Right lobe of liver (tissue), 6 donors: ENCODE measurements around the gene MAPK6. TPM values are rescaled to one million over a fixed set of nuclear protein-coding genes. Genes with fewer than 3 reads are reported as not detected.
A peak's percentile ranks its signal among the peaks of the same experiment; 100 is the strongest.

Source experiments
- ATAC-seq, 4 donors: fragments of 200-7000 bp; cut with Tn5 transposase; one replicate each; pipeline ENCODE4 v1.9.1; 2020; ENCODE audit warnings: mild to moderate bottlenecking in 4 of 4, moderate library complexity in 4 of 4
- DNase-seq, 3 donors: peaks; one replicate each; pipeline ENCODE4 v3.0.0-alpha.2; 2020
- H3K27ac ChIP-seq, 3 donors: fragments of 200-600 bp; one replicate each; pipeline ENCODE4 v1.8.0; 2022
- H3K27me3 ChIP-seq, 2 donors: fragments of 200-600 bp; one replicate each; pipeline ENCODE4 v1.8.0; 2022
- H3K36me3 ChIP-seq, 4 donors: fragments of 200-600 bp; sonication (generic) in 1 of 4; one replicate each; pipeline versions ENCODE4 v1.5.1 to v1.8.0; 2017 to 2022; ENCODE audit warnings: control low read depth in 1 of 4
- H3K4me1 ChIP-seq, 4 donors: fragments of 200-600 bp; sonication (generic) in 1 of 4; one replicate each; pipeline versions ENCODE4 v1.5.1 to v1.8.0; 2017 to 2022; ENCODE audit warnings: control low read depth in 1 of 4
- H3K4me3 ChIP-seq, 3 donors: fragments of 200-600 bp; one replicate each; pipeline ENCODE4 v1.8.0; 2022
- H3K9me3 ChIP-seq, 4 donors: fragments of 200-600 bp; sonication (generic) in 1 of 4; one replicate each; pipeline versions ENCODE4 v1.5.1 to v1.8.0; 2017 to 2022; ENCODE audit warnings: control low read depth in 1 of 4
- CTCF ChIP-seq, 4 donors: fragments of 200-600 bp in 3 of 4; fragments of 450-650 bp in 1 of 4; IDR thresholded peaks; one replicate each; pipeline versions ENCODE4 v1.5.1 to v1.8.0; 2016 to 2022; ENCODE audit warnings: antibody characterized with exemption in 4 of 4, mild to moderate bottlenecking in 2 of 4
- POLR2A ChIP-seq: fragments of 450-650 bp; IDR thresholded peaks from one replicate; pipeline ENCODE4 v1.6.1; 2017; ENCODE audit warnings: antibody characterized with exemption, mild to moderate bottlenecking
- WGBS: methylation state at CpG from one replicate; pipeline ENCODE4 v1.1.6; 2018; ENCODE audit warnings: low coverage, low lambda C conversion rate; ENCODE audit not compliant: insufficient coverage; ENCODE audit errors: missing lambda C conversion rate; 5-methylcytosine and 5-hydroxymethylcytosine counted together
- intact Hi-C, 2 donors: fragments of 100-400 bp; cut with DNase I; formaldehyde crosslinking; loops; one replicate each; pipeline versions ENCODE4 v1.11.2 to v1.14.1; 2022
- total RNA-seq, 6 experiments: library from RNA; depleted of rRNA in 2 of 6; stranded (reverse); fragments of >200 nt in 2 of 6; fragmentation: NEBNext Ultra II Directional in 3 of 6; extraction: Animal tissue kit (Norgen Biotek cat#: 25700) in 3 of 6; gene quantifications; one replicate each; pipeline versions ENCODE4 v1.1.0 to v1.2.4, GENCODE V29; 2016 to 2023
- donor health status: DM: no; HTN: yes; CAD: no.
- donor health status: DM: no; HTN: no; CAD: no.
- donor health status: DM: no; HTN: no; CAD: no.
- donor health status: DM: no; HTN: yes; CAD: no.
- donor health status: DM: no; HTN: yes; CAD: no.

Gene MAPK6
- total RNA-seq, 6 experiments from 2014 or later: 15.8 to 35.8 (median 22.3) TPM

DNA sequence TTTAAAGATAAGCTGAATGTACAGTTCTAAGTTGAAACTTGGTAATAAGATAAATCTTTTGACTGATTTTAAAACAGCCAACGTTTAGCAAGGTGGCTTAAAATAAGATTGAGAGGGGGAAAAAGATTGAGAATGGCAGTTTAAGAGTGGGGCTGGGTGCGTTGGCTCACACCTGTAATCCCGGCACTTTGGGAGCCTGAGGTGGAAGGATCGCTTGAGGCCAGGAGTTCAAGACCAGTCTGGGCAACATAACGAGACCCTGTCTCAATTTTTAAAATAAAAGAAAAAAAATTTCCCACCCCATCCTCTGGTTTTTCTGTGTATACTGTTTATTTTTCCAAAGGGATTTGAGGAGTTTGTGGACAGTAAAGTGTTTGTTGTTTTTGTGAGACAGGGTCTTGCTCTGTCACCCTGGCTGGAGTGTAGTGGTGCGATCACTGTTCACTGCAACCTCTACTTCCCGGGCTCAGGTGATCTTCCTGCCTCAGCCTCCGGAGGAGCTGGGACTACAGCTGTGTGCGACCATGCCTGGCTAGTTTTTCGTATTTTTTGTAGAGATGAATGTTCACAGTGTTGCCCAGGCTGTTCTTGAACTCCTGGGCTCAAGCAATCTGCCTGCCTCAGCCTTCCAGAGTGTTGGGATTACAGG is 3.0 kb downstream of the MAPK6 start:
- DNase-seq (no peak), ATAC-seq (no peak)
- Histone ChIP-seq H3K9me3 (no peaks in the 10 kb centered on the region), H3K4me3 (peak overlapping the region; percentile 59 to 70 (median 63)), H3K27me3 (no peaks in the 10 kb centered on the region), H3K36me3 (no peaks in the 10 kb centered on the region), H3K4me1 (peaks cover 0 to 35% (median 9%) of the 10 kb centered on the region in 4 donors), H3K27ac (peak overlapping the region; percentile 95 to 97 (median 96))
- TF ChIP-seq CTCF (IDR thresholded peaks at IDR 0.05) (no peak), POLR2A (no peak)
- intact Hi-C loops: no loop called here
- 30% methylated on average over 10 of the region's 10 CpGs for WGBS

DNA sequence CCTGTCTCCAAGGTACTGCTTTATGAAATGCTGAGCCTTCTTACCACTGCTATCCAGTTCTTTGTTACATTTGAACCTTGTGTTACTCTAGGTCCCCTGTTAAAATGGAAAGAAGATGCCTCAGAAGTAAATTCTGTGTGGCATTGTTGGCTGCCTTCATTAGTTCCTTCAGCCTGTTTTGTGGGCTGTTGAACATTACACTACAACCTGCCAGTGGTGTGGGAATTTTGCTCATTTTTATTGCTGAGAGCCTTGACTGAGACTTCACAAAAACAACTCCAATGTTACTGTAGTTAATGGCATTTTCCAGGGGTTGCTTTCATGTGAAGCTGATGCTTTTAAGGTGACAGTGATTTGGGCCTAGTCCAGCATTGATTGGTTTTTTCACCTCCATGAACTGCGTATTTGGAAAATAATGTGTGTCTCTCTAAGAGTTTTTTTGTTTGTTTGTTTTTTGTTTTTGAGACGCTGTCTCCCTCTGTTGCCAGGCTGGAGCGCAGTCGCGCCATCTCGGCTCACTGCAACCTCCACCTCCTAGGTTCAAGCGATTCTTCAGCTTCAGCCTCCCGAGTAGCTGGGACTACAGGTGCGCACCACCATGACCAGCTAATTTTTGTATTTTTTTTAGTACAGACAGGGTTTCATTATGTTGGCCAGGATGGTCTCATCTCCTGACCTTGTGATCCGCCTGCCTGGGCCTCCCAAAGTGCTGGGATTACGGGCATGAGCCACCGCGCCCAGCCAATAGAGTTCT is 4.3 kb downstream of the MAPK6 start:
- intact Hi-C loops: no loop called here
- no peaks in the 10 kb centered on the region for H3K36me3 ChIP-seq
- H3K27ac ChIP-seq: peak overlapping the region; percentile 95 to 97 (median 96)
- ATAC-seq: no peak
- H3K4me1 ChIP-seq: peaks cover 0 to 35% (median 9%) of the 10 kb centered on the region in 4 donors
- DNase-seq: no peak
- no peaks in the 10 kb centered on the region for H3K9me3 ChIP-seq
- no peaks in the 10 kb centered on the region for H3K27me3 ChIP-seq
- WGBS: 64% methylated on average over 13 of the region's 13 CpGs
- no peak for TF ChIP-seq CTCF (IDR thresholded peaks at IDR 0.05)
- no peak for TF ChIP-seq POLR2A
- no peak overlapping the region for H3K4me3 ChIP-seq

- no peak for TF ChIP-seq CTCF (IDR thresholded peaks at IDR 0.05)
- no peak for TF ChIP-seq POLR2A
- Histone ChIP-seq H3K4me1 (peaks cover 0 to 30% (median 8%) of the 10 kb centered on the region in 4 donors), H3K36me3 (no peaks in the 10 kb centered on the region), H3K27me3 (no peaks in the 10 kb centered on the region), H3K9me3 (no peaks in the 10 kb centered on the region), H3K27ac (no peak overlapping the region), H3K4me3 (no peak overlapping the region)
- DNase-seq (no peak), ATAC-seq (no peak)
- 89% methylated on average over 5 of the region's 5 CpGs for WGBS
- intact Hi-C loops: no loop called here
These were observed 9.5 kb downstream of the MAPK6 start for GRCh38 chr15:52028431-52029093.

DNA sequence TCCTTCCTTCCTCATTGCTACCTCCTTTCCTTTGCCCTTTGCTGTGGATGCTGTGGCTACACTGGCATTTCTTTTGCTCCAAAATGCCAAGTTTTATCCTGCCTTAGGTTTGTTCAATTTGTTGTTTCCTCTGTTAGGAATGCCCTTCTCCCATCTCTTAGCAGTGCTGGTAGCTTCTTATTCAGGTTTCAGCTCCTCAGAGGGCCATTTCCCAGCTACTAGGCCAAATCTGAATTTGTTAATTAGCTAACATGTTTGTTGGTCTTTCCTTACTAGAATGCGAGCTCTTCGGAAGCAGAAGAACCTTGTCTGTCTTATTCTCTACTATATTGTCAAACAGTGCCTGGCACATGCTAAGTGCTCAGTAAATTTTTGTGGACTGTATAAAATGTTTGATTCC is 11.0 kb downstream of the MAPK6 start:
- Histone ChIP-seq H3K36me3 (no peaks in the 10 kb centered on the region), H3K9me3 (no peaks in the 10 kb centered on the region), H3K4me1 (peaks cover 0 to 21% (median 6%) of the 10 kb centered on the region in 4 donors), H3K27ac (no peak overlapping the region), H3K4me3 (no peak overlapping the region), H3K27me3 (no peaks in the 10 kb centered on the region)
- intact Hi-C loops: no loop called here
- 81% methylated on average over 2 of the region's 2 CpGs for WGBS
- no peak for ATAC-seq
- TF ChIP-seq POLR2A: no peak
- TF ChIP-seq CTCF (IDR thresholded peaks at IDR 0.05): no peak
- no peak for DNase-seq
